Neuronal stem cell (in vitro differentiated cells): Measurements from ENCODE around the gene PDE11A.
"Not testable (repeated sequence)": the region's sequence is repeated elsewhere in the genome, so short reads cannot be mapped to it uniquely, and the experiment has no call there.

Experiments used
- DNase-seq: peaks from one replicate; pipeline ENCODE4 v3.0.0-alpha.2; 2013; ENCODE audit warnings: low spot score
- H2AFZ ChIP-seq: one replicate; pipeline ENCODE4 v1.6.1; 2013; ENCODE audit warnings: mild to moderate bottlenecking, low read length, inconsistent platforms
- H2AK5ac ChIP-seq: 2 replicates; pipeline ENCODE4 v1.6.1; 2013; ENCODE audit warnings: low read depth, mild to moderate bottlenecking, inconsistent platforms, low read length, moderate library complexity, mixed read lengths
- H2BK120ac ChIP-seq: 2 replicates; pipeline ENCODE4 v1.6.1; 2013; ENCODE audit warnings: low read depth, mild to moderate bottlenecking, inconsistent platforms, low read length, moderate library complexity, mixed read lengths
- H2BK12ac ChIP-seq: one replicate; pipeline ENCODE4 v1.6.1; 2013; ENCODE audit warnings: low read length, inconsistent platforms
- H2BK15ac ChIP-seq: 2 replicates; pipeline ENCODE4 v1.6.1; 2013; ENCODE audit warnings: mild to moderate bottlenecking, low read length, inconsistent platforms, mixed read lengths
- H2BK5ac ChIP-seq: one replicate; pipeline ENCODE4 v1.6.1; 2013; ENCODE audit warnings: inconsistent platforms, mild to moderate bottlenecking, low read length, moderate library complexity
- H3K14ac ChIP-seq: one replicate; pipeline ENCODE4 v1.6.1; 2013; ENCODE audit warnings: low read length, inconsistent platforms
- H3K18ac ChIP-seq: 2 replicates; pipeline ENCODE4 v1.6.1; 2013; ENCODE audit warnings: low read length, inconsistent platforms
- H3K23ac ChIP-seq: 2 replicates; pipeline ENCODE4 v1.6.1; 2013; ENCODE audit warnings: low read depth, mild to moderate bottlenecking, mixed read lengths, low read length, inconsistent platforms; ENCODE audit not compliant: poor library complexity
- H3K27ac ChIP-seq: replicated peaks from 3 replicates; pipeline ENCODE4 v1.5.1; 2013; ENCODE audit warnings: low read length, inconsistent platforms
- H3K27me3 ChIP-seq, 3 experiments: 2 replicates each; pipeline ENCODE4 v1.6.1; 2013; ENCODE audit warnings: low read length in 3 of 3, mild to moderate bottlenecking in 2 of 3, inconsistent platforms in 1 of 3, low read depth in 1 of 3, mixed read lengths in 1 of 3, moderate library complexity in 1 of 3; ENCODE audit not compliant: control insufficient read depth in 3 of 3, insufficient read depth in 3 of 3
- H3K36me3 ChIP-seq, 2 donors: replicated peaks in 1 of 2; 2 replicates each; pipeline ENCODE4 v1.6.1; 2013; ENCODE audit warnings: low read length in 2 of 2; ENCODE audit not compliant: control insufficient read depth in 2 of 2, insufficient read depth in 2 of 2
- H3K4ac ChIP-seq: 2 replicates; pipeline ENCODE4 v1.6.1; 2013; ENCODE audit warnings: inconsistent platforms, mild to moderate bottlenecking, low read length, moderate library complexity
- H3K4me1 ChIP-seq, 2 donors: 1 replicate in 1 of 2; 2 replicates in 1 of 2; pipeline ENCODE4 v1.6.1; 2013; ENCODE audit warnings: low read length in 2 of 2, low read depth in 1 of 2; ENCODE audit not compliant: control insufficient read depth in 2 of 2, insufficient read depth in 1 of 2
- H3K4me2 ChIP-seq: one replicate; pipeline ENCODE4 v1.6.1; 2013; ENCODE audit warnings: mild to moderate bottlenecking, low read length, inconsistent platforms; ENCODE audit not compliant: insufficient read depth, poor library complexity, severe bottlenecking
- H3K4me3 ChIP-seq, 2 donors: 2 replicates each; pipeline ENCODE4 v1.5.1; 2013; ENCODE audit warnings: low read length in 2 of 2, mild to moderate bottlenecking in 2 of 2, inconsistent platforms in 1 of 2, moderate library complexity in 1 of 2
- H3K79me1 ChIP-seq: one replicate; pipeline ENCODE4 v1.6.1; 2013; ENCODE audit warnings: low read depth, mild to moderate bottlenecking, inconsistent platforms, low read length, moderate library complexity
- H3K9ac ChIP-seq: one replicate; pipeline ENCODE4 v1.6.1; 2013; ENCODE audit warnings: mild to moderate bottlenecking, low read depth, low read length, inconsistent platforms; ENCODE audit not compliant: poor library complexity
- H3K9me3 ChIP-seq, 2 donors: replicated peaks in 1 of 2; 2 replicates each; pipeline versions ENCODE3 to v1.6.1; 2013; ENCODE audit warnings: low read length in 2 of 2, mild to moderate bottlenecking in 2 of 2, inconsistent platforms in 1 of 2, low read depth in 1 of 2, mixed read lengths in 1 of 2, moderate library complexity in 1 of 2; ENCODE audit not compliant: control insufficient read depth in 2 of 2, insufficient read depth in 1 of 2
- H4K8ac ChIP-seq: one replicate; pipeline ENCODE4 v1.6.1; 2013; ENCODE audit warnings: low read depth, mild to moderate bottlenecking, inconsistent platforms, low read length, moderate library complexity
- H4K91ac ChIP-seq: one replicate; pipeline ENCODE4 v1.6.1; 2013; ENCODE audit warnings: low read length, low read depth, mild to moderate bottlenecking, inconsistent platforms; ENCODE audit not compliant: poor library complexity
- WGBS, 2 donors: extraction: QIAGEN DNeasy Blood & Tissue Kit; methylation state at CpG; one replicate each; pipeline ENCODE4 v1.1.7; 2013; ENCODE audit warnings: missing lambda C conversion rate in 2 of 2, mixed read lengths in 1 of 2; ENCODE audit not compliant: insufficient read length in 2 of 2, insufficient replicate concordance in 1 of 2; ENCODE audit errors: extremely low coverage in 2 of 2; 5-methylcytosine and 5-hydroxymethylcytosine counted together

Gene PDE11A

DNA sequence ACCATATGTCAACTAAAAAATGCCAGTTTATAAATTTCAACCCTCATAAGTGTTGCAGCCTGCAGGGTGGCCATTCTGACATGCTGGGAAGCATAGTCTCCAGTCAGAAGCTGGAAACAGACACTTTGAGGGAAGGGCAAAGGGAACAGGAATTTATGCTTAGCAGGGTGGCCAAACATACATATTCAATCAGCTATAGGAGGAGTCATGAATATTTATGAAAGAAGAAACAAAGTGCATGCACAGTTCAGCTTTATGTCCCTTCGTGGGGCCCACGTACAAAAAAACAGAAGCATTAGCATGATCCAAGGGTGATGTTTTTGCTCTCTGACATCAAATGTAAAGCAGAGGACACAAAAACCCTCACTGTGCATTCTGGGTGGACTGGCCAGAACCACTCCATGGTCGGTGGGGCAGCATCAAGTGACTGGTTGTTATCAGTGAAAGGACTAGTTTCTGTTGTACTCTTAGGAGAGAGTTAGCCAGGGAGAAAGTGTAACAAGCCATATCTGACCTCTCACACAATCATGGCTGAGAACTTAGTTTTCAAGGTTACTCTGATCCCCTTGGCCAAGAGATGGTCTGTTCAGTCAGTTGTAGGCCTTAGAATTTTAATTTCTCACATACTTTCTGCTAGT lies 9.9 kb upstream of the PDE11A start:
- no peak overlapping the region for H2BK15ac ChIP-seq
- no peak overlapping the region for H4K91ac ChIP-seq
- no peak overlapping the region for H3K27ac ChIP-seq
- WGBS, 2 donors = no CpG with 5 or more reads among the region's 3 CpGs
- H3K36me3 ChIP-seq = no peaks in the 10 kb centered on the region
- no peaks in the 10 kb centered on the region for H3K79me1 ChIP-seq
- H2AFZ ChIP-seq = no peak overlapping the region
- H3K14ac ChIP-seq = no peak overlapping the region
- no peak overlapping the region for H3K18ac ChIP-seq
- no peak overlapping the region for H3K4ac ChIP-seq
- H3K9me3 ChIP-seq = peaks cover 0 to 3% of the 10 kb centered on the region in 2 donors
- H4K8ac ChIP-seq = no peak overlapping the region
- H2AK5ac ChIP-seq = no peak overlapping the region
- no peaks in the 10 kb centered on the region for H3K27me3 ChIP-seq
- H2BK12ac ChIP-seq = no peak overlapping the region
- DNase-seq = no peak
- no peak overlapping the region for H3K9ac ChIP-seq
- no peaks in the 10 kb centered on the region for H3K4me1 ChIP-seq
- H3K23ac ChIP-seq = no peak overlapping the region
- H2BK120ac ChIP-seq = no peak overlapping the region
- H2BK5ac ChIP-seq = no peak overlapping the region
- H3K4me2 ChIP-seq = no peak overlapping the region
- H3K4me3 ChIP-seq = no peak overlapping the region

DNA sequence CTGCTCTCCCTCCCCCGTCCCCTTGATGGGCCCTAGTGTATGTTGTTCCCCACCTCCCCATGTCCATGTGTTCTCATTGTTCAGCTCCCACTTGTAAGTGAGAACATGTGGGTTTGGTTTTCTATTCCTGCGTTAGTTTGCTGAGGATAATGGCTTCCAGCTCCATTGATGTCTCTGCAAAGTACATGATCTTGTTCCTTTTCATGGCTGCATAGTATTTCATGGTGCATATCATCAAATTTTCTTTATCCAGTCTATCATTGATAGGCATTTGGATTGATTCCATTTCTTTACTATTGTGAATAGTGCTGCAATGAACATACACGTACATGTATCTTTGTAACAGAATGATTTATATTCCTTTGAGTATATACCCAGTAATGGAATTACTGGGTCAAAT lies 6.7 kb upstream of the PDE11A start:
- H3K27ac ChIP-seq, H3K4ac ChIP-seq, H2BK12ac ChIP-seq, DNase-seq, H2AK5ac ChIP-seq, H2BK120ac ChIP-seq, H3K18ac ChIP-seq, H4K91ac ChIP-seq, H2BK5ac ChIP-seq, H3K79me1 ChIP-seq, H3K4me2 ChIP-seq, H3K23ac ChIP-seq, H3K9me3 ChIP-seq, H2BK15ac ChIP-seq, H4K8ac ChIP-seq, H3K36me3 ChIP-seq, H2AFZ ChIP-seq, H3K4me1 ChIP-seq, H3K27me3 ChIP-seq, H3K4me3 ChIP-seq, H3K14ac ChIP-seq, H3K9ac ChIP-seq: not testable (repeated sequence)
- WGBS, 2 donors = no CpG with 5 or more reads among the region's 3 CpGs

DNA sequence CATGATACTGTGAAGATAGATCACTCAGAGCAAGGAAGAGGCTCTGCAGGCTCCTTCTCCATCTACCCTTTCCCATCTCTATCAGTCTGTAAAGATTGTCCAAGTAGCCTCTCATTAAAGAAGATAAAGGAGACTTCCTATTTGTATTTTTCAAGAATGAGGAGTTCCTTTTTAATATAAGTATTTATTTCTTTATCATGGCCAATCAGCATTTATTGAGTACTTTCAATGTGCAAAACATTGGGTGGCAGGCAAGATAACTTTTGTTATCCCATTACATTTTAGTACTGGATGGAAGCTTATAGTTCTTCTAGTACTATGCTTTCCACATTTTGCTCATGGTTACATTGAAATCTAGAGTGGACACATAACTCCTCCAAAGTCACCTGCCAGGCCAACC lies 3.6 kb upstream of the PDE11A start:
- Histone ChIP-seq H3K27me3 (peaks cover 0 to 39% (median 7%) of the 10 kb centered on the region in 3 experiments), H2AFZ (no peak overlapping the region), H3K18ac (no peak overlapping the region), H3K9ac (no peak overlapping the region), H3K36me3 (no peaks in the 10 kb centered on the region), H2BK5ac (no peak overlapping the region), H3K4ac (no peak overlapping the region), H3K9me3 (peaks cover 0 to 3% of the 10 kb centered on the region in 2 donors), H3K4me1 (peaks cover 3 to 4% of the 10 kb centered on the region in 2 donors), H4K91ac (no peak overlapping the region), H3K79me1 (peaks cover 3% of the 10 kb centered on the region), H2BK12ac (no peak overlapping the region), H3K4me3 (no peak overlapping the region), H2BK120ac (no peak overlapping the region), H2BK15ac (no peak overlapping the region), H3K4me2 (no peak overlapping the region), H3K27ac (no peak overlapping the region), H3K23ac (no peak overlapping the region), H3K14ac (no peak overlapping the region), H2AK5ac (no peak overlapping the region), H4K8ac (no peak overlapping the region)
- no peak for DNase-seq

DNA sequence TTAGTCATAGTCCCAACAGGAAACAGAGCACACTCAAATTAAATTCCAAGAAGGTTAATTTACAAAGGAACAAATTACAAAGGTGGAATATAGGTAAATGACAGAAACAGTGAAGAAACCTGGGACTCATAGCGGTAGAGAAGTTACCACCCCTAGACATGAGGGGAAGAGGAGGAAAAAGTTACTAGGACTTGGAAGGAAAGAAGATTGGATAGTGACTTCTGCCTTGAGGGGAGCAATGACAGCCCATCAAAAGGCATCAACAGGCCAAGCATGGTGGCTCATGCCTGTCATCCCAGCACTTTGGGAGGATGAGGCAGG lies 2.4 kb upstream of the PDE11A start:
- Histone ChIP-seq H3K4me1 (peaks cover 3 to 4% of the 10 kb centered on the region in 2 donors), H2BK120ac (no peak overlapping the region), H3K23ac (no peak overlapping the region), H3K27me3 (peaks cover 0 to 47% (median 7%) of the 10 kb centered on the region in 3 experiments), H3K4ac (no peak overlapping the region), H3K4me3 (no peak overlapping the region), H2BK15ac (no peak overlapping the region), H2BK5ac (no peak overlapping the region), H3K14ac (no peak overlapping the region), H2AFZ (no peak overlapping the region), H2AK5ac (no peak overlapping the region), H3K9me3 (peaks cover 0 to 3% of the 10 kb centered on the region in 2 donors), H2BK12ac (no peak overlapping the region), H4K91ac (no peak overlapping the region), H3K4me2 (no peak overlapping the region), H3K79me1 (peaks cover 3% of the 10 kb centered on the region), H3K9ac (no peak overlapping the region), H3K36me3 (no peaks in the 10 kb centered on the region), H3K18ac (no peak overlapping the region), H4K8ac (no peak overlapping the region), H3K27ac (no peak overlapping the region)
- no CpG with 5 or more reads among the region's 1 CpG for WGBS, 2 donors
- no peak for DNase-seq
